Stimulated activated CD4-positive, alpha-beta T cell treated with anti-CD3 and anti-CD28 coated beads, Interleukin-1b, Interleukin-23, amount 100 ng/mL, for 4 hours (primary cell): Measurements from ENCODE around the gene ZFYVE21.

Experiments used
- DNase-seq, 2 donors: peaks; one replicate each; pipeline ENCODE4 v3.0.0-alpha.2; 2020; ENCODE audit warnings: low read depth in 2 of 2

ZFYVE21 gene

DNA sequence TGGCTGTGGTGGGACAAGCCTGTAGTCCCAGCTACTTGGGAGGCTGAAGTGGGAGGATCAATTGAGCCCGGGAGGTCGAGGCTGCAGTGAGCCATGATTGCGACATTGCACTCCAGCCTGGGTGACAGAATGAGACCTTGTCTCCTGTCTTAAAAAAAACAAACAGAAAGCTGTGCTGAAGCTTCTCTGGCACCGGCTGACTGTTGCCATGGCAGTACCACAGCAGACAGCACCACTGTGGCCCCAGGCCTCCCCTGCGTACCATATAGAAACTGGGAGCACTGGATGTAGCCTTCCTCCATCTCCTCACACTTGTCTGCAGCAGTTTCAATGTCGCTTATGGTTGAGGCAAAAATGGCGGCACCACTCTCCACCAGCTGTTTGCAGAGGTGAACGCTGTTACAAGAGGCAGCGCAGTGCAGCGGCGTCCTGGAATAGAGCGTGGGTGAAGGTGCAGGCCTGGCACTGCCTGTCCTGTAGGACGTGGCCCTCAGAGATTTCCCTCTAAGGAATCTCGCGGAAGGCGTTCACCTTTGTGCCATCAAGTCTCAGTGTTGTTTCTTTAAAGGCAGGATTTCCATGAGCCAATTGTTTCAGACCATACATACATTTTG, 21.9 kb downstream of the ZFYVE21 start:
- DNase-seq, result no peak

DNA sequence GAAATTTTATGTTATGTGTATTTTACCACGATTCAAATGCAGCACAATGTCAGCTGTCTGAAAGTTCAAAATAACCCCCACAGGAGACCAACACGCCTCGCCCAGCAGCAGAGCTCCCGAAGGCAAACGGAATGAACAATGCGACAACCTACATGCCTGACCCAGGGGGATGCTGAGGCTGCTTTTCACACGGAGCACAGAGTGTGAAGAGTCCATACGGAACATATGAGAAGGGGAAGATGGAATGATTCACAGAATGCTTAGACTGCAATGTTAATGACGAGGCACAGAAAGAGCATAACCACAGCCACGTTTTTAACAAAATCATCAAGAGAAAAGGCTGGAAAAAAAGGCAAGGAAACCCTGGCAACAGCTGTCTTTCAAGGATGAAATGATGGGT, 22.6 kb downstream of the ZFYVE21 start:
- DNase-seq, result no peak

DNA sequence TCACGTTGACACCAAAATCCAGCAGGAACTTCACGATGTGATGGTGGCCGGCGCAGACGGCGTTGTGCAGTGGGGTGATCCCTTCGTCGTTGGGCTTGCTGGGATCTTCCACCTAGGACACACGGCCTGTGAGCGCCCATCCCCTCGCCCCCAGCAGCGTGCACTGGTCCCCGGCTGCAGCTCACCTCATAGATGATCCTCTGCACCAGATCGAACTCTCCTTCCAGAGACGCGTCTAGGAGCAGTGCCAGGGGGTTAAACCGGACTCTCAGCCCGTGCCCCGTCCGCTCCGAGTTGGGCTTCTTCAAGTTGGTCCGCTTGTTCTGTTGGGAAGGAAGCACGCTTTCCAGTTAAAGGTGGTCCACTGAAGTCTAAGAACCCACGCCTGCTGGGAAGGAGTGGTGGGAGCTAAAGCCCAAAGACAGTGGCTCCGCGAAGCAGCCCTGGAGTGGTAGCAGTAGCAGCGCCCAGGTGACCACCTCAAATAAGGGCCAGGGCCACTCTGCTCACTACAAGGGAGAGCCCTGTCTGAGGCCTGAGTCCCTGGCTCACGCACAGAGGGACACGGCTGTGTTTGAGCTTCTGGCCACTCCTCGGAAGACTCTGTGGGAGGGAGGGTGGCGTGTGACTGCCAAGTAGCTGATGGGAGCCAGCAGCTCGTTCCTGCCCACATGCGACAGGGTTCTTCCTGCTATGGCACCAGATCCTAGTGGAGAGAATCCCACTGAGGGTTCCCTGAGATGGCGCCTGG, 23.3 kb downstream of the ZFYVE21 start:
- no peak for DNase-seq

DNA sequence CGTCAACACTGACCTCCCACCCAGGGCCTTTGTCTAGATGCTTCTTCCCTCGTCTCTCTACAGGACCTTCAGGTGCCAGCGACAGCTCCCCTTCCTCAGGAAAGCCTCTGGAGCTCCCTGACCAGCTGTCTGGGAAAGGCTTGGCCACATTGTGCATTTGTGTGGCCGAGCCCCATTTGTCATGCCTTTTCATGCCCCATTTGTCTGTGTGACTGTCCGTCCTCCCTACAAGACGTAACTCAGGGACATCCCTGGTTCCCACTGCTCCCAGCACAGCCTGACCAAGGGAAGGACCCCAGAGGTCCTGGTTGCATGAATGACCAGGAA, 23.8 kb downstream of the ZFYVE21 start:
- DNase-seq, result no peak

DNA sequence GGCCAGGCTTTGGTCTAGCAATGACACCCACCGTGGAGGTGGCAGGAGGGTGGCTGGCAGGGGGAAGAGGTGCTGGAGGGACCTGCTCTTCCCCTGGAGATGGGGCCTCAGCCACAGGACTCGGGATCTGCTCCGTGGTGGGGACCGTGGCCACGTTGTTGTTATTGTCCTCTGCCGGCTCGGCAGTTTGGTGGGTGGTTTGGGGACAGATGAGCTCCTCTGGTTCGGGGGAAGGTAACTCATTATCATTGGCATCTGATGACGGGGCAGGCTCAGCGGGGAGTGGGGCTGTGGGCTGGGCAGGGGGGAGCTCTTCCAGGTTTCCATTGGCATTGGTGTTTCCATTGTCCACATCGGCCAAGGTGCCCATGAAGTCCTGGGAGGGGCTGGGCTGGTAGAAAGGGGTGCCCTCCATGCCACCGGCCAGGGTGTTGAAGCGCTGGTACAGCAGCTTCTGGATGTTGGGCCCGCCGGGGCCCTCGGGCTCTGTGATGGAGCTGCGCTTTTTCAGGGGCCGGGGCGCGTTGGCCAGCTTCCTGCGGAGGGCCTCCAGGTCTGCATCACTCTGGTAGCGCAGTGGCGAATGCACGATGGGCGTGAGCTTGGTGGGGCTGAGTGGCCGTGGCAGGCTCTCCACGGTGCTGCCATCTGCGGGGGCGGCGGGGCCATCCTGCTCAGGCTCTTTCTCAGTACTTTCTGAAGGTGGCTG, 24.3 kb downstream of the ZFYVE21 start:
- DNase-seq, result no peak

DNA sequence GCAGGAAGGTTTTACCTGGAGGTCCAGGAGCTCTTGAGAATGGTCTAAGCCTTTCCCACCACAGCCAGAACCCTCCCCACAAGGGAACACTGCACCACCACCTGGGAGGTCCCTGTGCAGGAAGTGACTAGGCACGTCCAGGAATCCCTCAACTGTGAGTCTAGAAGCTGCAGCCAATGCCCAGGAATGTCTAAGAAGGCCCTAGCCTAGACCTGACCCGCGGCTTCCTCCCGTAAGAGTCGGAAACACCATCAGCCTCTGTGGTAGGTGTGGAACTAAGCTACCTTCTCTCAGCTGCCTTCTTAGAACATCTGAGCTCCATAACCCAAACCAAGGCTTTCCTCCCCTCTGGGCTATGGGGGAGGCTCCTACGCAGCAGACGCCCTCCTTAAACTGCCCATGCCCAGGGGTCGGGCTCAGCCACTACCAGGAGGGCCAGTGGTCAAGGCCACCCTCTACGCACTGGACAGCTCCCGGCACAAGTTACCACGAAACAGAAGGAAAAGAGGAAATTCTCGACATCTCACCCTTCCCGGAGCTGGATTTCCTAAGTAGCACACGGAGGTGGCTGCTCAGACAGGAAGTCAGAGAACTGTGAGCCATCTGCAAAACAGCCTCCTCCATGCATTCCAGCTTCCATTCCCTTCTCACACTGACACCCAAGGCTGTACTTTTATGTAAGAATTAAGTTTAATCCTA, 25.5 kb downstream of the ZFYVE21 start:
- no peak for DNase-seq

DNA sequence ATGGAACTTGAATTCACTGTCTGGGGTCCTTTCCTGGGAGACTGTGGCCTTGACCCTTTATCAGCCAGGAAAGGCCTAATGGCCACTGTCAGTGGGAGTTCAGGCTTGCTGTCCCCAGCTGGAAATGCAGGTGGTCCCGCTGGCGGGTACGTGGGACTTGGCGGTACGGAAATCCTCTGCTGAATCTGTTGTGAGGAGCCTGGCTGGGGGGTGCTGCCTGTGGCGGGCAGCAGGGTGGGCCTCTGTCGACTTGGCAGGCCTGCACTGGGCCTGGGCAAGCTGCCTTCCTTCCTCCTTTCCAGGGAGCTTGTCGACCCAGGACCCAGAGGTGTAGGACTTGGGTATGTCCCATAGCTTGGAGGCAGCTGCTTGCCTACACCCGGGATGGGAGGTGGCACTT, 26.3 kb downstream of the ZFYVE21 start:
- no peak for DNase-seq

DNA sequence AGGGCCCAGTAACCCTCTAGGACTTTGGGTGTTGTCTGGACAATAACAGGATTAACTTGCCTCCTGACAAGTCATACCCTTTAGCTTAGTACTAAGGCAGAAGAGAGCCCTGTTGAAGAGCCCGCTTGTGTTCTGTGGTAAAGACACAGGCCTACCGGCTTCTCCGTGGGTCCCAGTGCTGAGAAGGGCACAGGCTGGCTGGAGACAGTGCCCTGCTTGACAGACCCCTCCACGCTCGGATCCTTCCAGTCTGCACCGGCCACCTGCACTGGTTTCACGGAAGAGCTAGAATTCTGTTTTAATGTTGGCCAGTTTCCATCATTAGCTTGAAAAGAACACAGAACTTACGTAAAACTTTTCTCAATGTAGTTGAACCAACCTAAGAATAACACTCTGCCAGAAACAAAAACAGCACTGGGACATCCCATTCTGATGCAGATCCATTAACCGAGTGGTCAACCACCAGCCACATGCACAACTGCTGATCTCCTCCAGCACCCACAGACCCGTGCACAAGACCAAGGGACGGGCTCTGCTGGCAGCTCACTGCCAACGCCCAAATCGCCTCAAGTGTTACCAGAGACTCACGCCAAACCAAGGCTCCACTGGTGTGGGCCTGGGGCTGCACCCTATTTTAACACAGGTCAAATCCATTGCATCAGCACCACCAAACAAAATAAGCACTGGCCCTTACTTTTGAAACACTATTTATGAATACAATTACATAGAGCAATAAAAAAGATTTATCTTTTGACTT, 27.1 kb downstream of the ZFYVE21 start:
- no peak for DNase-seq

DNA sequence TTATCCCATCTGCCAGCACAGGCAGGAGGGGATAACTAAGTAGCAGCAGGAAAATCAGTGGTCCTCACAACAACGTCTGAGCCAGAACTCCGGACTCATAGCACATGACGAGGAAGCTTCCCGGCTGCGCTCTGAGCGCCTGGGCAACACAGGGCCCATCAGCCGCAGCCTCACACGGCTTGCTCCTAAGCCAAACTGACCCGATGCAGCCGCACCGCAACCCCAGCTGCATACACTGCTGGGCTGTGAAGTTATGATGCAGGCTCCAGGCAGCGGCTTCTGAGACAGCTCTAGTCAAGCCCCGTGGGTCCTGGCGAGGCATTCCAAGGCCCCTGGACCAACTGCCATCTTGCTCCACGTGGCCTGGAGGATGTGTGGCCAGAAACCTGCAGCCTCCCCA, 28.1 kb downstream of the ZFYVE21 start:
- no peak for DNase-seq

DNA sequence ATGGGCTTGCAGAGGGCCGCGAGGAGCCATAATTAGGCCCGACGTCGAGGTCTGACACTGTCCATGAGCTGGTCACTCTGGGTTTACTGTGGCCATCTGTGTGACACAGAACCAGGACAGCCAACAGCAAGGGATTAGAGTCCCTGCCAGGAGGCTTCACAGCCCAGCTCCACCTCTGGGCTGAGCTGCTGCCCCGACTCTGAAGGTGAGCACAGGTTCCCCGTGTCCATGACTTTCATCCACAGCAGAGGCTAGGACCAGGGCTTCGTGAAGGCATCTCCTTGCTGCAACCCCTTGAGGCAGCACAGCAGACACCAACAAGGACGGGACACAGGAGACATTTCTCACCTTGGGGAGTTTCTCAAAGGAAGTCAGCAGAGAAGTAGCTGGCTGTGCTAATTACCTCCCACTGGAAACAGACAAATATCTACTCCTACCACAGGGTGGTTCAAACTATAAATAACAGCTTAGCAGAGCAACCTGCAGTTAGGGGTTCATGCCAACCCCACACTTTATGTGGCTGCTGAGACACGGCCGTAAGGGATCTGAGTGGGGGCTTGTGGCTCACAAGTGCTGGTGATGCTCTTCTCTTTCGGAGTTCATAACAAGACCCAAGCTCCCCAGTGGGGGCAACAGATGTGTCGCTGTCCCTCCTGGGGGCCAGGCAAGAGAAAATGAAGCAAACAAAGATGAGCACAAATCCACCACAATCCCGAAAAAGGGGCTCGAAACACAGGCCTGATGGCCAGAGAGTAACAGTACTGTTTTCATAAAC, 29.2 kb downstream of the ZFYVE21 start:
- no peak for DNase-seq

DNA sequence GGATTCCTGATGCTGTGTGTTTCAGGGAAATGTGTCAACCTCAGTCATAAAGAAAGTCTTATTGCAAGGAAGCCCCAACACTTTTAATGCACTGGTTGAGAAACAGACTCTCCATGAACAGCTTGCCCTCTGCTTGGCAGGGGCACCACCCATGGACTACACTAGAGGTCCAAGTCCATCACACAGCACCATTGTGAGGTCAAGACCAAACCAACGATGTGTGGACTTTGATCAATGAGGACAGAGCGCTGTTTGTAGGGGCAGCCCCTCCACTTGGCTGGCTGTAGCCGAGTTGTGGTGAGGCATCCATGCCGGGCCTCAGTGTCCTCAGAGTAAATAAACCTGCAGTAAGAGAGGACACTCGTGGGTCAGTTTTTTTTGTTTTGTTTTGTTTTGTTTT, 29.8 kb downstream of the ZFYVE21 start:
- no peak for DNase-seq

DNA sequence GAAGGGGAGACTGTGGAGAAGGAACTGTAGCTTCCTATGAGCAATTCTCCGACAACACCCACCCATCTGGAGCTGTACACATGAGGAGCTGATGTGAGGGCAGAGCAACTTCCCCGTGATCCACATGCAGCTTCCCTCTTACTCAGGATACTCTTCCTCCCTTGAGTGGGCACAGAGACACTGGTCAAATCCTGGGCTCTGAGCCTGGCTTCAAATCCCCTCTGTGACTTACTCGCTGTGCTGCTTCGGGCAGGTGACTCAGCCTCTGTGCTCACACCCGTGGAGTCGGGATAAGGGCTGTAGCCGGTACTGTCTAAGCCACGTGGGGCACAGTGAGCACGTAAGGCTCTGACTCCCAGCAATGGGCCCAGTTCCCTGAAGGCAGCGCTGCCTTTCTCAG, 31.1 kb downstream of the ZFYVE21 start:
- no peak for DNase-seq

DNA sequence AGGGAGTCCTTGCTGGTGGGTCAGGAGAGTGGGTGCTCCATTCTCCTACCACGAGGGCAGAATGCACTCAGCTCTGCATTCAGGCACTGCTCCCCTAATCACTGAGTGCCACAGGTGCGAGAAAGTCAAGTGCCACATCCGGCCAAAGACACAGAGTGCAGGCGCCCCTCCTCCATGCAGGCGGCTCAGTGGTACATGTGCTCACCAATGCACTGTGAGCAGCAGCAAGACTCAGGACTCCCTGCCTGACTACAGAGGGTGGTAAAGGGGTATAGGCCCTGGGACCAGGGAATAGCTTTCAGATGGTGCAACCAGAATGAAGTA, 32.9 kb downstream of the ZFYVE21 start:
- peak; percentile 12 to 18 for DNase-seq

DNA sequence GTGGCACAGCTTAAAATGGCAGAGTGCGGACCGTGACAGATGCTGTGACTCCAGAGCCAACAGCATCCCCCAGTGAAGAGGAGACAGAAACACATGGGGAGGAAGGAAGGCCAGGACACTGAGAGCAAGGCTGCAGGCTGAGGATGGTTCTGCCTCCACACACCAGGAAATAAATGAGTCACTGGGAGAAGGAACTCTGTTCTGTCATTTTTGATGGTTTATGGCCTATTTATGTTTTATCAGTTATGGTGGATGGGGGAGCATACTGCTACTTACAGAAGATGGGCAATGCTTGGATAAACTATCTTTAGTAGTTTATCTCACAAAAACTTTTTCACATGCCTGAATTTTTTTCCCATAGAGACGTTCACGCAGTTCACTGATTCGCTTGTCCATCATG, 33.8 kb downstream of the ZFYVE21 start:
- no peak for DNase-seq

DNA sequence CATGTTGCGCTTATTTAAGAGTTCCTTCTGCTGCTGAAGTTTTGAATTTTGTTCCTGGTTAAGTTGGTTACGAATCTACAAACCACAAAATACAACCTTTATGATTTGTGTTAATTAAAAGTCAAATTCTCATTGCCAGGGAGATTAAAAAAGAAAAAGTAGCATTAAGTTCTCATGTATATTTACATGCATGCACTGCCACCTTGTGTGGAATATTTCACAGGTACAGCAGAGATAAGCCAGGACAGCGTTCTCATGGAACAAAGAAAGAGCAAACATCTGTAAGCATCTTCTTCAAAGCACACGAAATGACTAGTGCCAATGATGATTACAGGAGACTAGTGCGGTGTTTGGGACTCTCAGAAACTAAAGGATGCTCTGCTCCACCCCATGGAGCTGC, 34.2 kb downstream of the ZFYVE21 start:
- DNase-seq, result no peak

DNA sequence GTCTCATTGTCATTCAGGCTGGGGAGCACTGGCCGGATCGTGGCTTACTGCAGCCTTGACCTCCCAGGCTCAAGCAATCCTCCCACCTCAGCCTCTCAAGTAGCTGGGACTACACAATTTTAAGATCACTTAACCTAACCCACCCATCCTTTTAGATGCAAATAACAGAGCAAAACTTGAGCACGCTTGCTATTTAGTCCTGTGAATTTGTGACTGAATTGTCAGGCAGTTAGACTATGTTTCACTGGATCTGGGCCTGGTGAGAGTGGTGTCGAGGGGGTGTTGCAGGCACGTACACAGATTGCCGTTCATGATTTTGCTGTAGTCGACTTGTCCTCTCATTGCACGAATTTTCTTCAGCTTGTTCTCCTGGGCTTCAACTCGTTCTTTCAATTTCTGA, 38.2 kb downstream of the ZFYVE21 start:
- no peak for DNase-seq

DNA sequence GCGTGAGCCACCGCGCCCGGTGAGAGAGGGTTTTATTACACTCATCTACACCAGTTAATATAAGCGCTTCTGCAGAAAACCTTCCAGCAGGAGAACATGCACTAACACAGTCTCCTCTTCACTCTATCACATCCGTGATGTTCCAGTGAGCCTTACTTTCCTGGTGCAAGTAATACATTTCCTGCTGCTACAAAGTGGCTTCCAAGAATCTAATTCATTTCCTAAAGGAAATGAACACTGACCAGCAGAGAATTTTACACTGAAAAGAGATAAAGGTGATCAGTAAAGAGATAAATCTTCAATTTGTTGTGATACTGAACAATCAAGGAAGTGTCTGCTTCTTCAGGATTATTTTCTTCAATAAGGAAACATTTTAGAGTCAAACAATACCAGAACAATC, 39.5 kb downstream of the ZFYVE21 start:
- no peak for DNase-seq

DNA sequence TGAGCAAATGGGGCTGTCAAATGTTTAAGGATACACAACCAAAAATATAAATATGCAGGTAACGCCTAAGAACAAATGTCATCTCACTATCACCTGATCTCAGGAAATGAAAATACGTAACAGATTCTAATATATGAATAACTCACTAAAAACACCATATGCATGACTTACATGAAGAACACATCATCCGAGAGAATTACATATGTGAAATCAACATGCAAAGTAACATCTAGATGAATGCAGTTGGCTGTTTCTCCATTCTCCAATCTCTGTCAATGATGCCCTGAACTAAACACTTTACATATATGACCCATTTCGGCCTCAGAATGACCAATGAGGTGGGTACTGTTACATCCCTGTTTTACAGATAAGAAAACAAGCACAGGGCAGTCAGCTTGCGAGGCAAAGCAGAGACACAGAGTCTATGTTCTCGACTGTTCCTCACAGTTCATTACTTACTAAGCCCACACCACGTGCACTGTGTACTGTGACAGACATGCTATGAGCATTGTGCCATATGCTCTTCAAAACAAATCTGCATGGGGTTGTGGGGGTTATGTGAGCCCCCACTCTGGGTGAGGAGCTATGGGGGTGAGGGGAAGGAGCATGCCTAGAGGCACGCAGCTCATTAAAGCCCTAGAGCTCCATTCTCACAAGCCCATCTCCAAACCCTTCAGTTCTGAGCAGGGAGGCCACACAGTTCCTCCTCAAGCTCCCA, 42.6 kb downstream of the ZFYVE21 start:
- no peak for DNase-seq

DNA sequence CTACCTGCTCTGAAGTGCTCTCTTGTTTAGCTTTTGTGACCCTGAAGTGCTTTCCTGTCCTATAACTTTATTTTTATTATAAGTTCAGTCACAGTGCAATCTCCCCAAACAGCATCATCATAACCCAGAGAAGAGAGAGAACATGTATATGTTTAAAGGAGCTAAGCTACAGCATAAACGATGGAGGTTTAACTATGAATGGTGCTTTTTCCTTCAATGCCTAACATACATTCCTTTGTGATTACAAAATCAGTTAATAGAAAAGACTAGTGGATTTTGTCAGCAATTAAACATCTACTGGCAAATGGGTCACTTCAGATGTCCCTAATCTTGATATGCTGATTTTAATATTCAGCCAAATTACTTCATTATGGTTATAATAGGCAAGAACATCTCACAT, 46.4 kb downstream of the ZFYVE21 start:
- no peak for DNase-seq

DNA sequence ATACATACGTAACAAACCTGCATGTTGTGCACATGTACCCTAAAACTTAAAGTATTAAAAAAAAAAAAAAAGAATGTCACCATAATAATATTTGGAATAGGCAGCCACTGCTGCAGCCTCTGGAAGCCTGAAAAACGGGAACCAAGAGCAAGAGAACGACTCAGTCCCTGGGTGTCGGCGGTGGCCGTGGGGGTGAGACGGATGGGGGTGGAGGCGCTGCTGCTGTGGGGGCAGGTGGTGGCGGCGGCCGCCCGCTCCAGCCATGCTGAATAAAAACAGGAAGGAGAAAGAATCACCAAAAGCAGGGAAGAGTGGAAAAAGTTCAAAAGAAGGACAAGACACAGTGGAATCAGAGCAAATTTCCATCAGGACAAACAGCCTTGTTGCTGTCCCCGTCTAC, 46.9 kb downstream of the ZFYVE21 start:
- no peak for DNase-seq
